ENCODE measurements around the gene PEX16.

The PEX16 gene

GRCh38 chr11:45872651-45873356, 44.9 kb downstream of the PEX16 start:
- no peak for FAIRE-seq

DNA sequence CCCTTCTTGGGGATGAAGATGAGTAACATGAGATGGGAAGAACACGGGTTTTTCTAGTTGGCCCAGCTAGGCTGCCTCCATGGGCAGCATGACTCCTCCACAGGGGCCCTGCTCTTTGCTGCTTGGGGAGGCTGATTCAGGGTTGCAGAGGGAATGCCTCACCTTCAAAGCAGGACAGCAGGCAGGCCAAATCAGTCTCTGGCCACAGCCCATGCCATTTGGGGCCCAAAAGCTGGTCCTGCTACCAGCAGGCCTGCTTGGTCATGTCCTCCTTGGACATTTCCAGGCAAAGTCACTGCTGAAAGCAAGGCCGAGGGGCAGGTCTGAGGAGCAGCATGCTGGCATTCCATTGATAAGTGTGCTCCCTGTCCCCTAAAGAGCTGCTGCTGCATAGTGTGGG, 46.0 kb downstream of the PEX16 start:
- FAIRE-seq: no peak

GRCh38 chr11:45870706-45871105, 47.0 kb downstream of the PEX16 start:
- FAIRE-seq: no peak

GRCh38 chr11:45869551-45869950, 48.1 kb downstream of the PEX16 start:
- FAIRE-seq: no peak

- FAIRE-seq: no peak
Observed at GRCh38 chr11:45864041-45864440, 53.6 kb downstream of the PEX16 start.

- no peak for FAIRE-seq
Observed at GRCh38 chr11:45860764-45861510, 56.7 kb downstream of the PEX16 start.

- FAIRE-seq: no peak
Observed at GRCh38 chr11:45860348-45860747, 57.3 kb downstream of the PEX16 start.
